Activated naive CD4-positive, alpha-beta T cell treated with anti-CD3 and anti-CD28 coated beads, Interleukin-2, amount 10 ng/mL, durations not matched to agents 7 days and 5 days (primary cell): ENCODE results near the gene PUM2.

Source experiments
- CTCF ChIA-PET: fragments of 350-600 bp; sonication (Branson Sonifier 250); formaldehyde crosslinking; loops from one replicate; lab custom pipeline; 2021; ENCODE audit warnings: antibody characterized with exemption; lab: Charles Lee
- DNase-seq: peaks from one replicate; pipeline ENCODE4 v3.0.0-alpha.2; 2020
- H3K27ac Mint-ChIP-seq: one replicate; pipeline ENCODE4 v1.8.0; 2021; ENCODE audit warnings: mild to moderate bottlenecking, moderate library complexity, mixed read lengths
- H3K27me3 Mint-ChIP-seq: one replicate; pipeline ENCODE4 v1.8.0; 2021; ENCODE audit warnings: mild to moderate bottlenecking, mixed read lengths
- H3K36me3 Mint-ChIP-seq: one replicate; pipeline ENCODE4 v1.8.0; 2021; ENCODE audit warnings: mixed read lengths
- H3K4me1 Mint-ChIP-seq: one replicate; pipeline ENCODE4 v1.8.0; 2021; ENCODE audit warnings: mixed read lengths
- H3K4me3 Mint-ChIP-seq: one replicate; pipeline ENCODE4 v1.8.0; 2021; ENCODE audit warnings: mild to moderate bottlenecking, moderate library complexity, mixed read lengths
- H3K9me3 Mint-ChIP-seq: one replicate; pipeline ENCODE4 v1.8.0; 2021; ENCODE audit warnings: mixed read lengths

The PUM2 gene

DNA sequence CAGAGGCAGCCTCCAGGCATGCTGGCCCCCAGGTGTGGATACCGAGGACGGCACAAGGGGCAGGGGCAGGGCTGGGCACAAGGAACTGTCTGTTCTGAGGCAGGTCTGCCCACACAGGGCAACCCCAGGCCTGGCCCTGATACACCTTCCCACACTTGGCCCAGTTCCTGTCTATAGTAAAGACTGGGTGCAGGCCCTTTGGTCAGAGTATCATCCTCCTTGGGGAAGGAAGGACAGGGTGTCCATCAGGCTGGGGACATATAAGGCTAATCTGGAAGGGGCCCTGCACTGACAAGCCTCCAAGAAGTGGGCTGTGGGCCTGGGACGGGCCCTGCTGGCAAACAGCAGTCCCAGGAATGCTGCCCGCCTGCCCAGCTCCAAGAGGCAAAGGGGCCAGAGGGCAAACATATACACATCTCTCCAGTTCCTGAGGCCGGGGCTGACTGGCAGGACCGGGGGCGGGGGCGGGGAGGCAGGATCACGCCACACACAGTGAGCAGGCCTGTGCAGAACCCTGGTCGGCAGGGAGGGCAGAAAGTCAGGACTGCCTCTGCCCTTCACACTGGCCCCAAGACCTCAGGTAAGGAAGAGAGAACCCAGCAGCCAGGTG is 144.6 kb downstream of the PUM2 start:
- H3K27me3 Mint-ChIP-seq = peaks cover 8% of the 10 kb centered on the region
- CTCF ChIA-PET = no interaction called here

GRCh38 chr2:20205069-20205468 is 145.6 kb downstream of the PUM2 start:
- H3K9me3 Mint-ChIP-seq = no peaks in the 10 kb centered on the region
- no peak overlapping the region for H3K4me3 Mint-ChIP-seq
- no peak for DNase-seq
- no peaks in the 10 kb centered on the region for H3K36me3 Mint-ChIP-seq
- no peak overlapping the region for H3K27ac Mint-ChIP-seq
- H3K27me3 Mint-ChIP-seq = no peaks in the 10 kb centered on the region
- CTCF ChIA-PET = interaction anchor here (0.9 to 2.5 kb wide), 2 partner anchors 16 to 20 kb away, joined by 3 to 8 read pairs; partner anchors contain the start of gene SDC1
- H3K4me1 Mint-ChIP-seq = no peaks in the 10 kb centered on the region

More for the DNA sequence above, 144.6 kb downstream of the PUM2 start:
- H3K4me1 Mint-ChIP-seq = no peaks in the 10 kb centered on the region
- no peak overlapping the region for H3K27ac Mint-ChIP-seq
- no peaks in the 10 kb centered on the region for H3K36me3 Mint-ChIP-seq
- no peak overlapping the region for H3K4me3 Mint-ChIP-seq
- no peak for DNase-seq
- no peaks in the 10 kb centered on the region for H3K9me3 Mint-ChIP-seq

- CTCF ChIA-PET = interaction anchor here (2.5 kb wide), 1 partner anchor 21 kb away, joined by 8 read pairs; the partner anchor contains the start of gene SDC1
- H3K27me3 Mint-ChIP-seq = no peaks in the 10 kb centered on the region
- H3K27ac Mint-ChIP-seq = no peak overlapping the region
- H3K4me3 Mint-ChIP-seq = no peak overlapping the region
- no peaks in the 10 kb centered on the region for H3K9me3 Mint-ChIP-seq
- no peak for DNase-seq
- H3K36me3 Mint-ChIP-seq = no peaks in the 10 kb centered on the region
- no peaks in the 10 kb centered on the region for H3K4me1 Mint-ChIP-seq
Measured at GRCh38 chr2:20203521-20204225, 147.0 kb downstream of the PUM2 start.

DNA sequence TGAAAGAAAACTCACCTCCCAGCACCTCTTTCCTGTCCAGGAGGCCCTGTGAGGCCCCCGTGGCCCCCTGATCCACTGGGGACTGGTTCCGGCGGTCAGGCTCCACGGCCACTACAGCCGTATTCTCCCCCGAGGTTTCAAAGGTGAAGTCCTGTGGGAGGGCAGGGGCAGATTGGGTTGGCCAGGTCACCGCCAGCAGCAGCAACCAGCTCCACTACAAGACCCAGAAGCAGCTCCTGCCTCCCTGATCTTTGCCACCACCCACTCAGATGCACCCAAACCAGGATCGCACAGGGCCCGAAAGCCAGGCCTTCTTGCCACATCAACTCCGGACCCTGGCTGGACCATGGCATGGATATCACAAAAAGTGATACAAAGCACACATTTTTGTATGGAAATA is 147.6 kb downstream of the PUM2 start:
- Mint-ChIP-seq H3K4me3 (no peak overlapping the region), H3K27me3 (peaks cover 1% of the 10 kb centered on the region), H3K4me1 (no peaks in the 10 kb centered on the region), H3K36me3 (no peaks in the 10 kb centered on the region), H3K9me3 (no peaks in the 10 kb centered on the region), H3K27ac (no peak overlapping the region)
- CTCF ChIA-PET = interaction anchor here (2.5 kb wide), 1 partner anchor 22 kb away, joined by 8 read pairs; the partner anchor contains the start of gene SDC1
- DNase-seq = no peak

DNA sequence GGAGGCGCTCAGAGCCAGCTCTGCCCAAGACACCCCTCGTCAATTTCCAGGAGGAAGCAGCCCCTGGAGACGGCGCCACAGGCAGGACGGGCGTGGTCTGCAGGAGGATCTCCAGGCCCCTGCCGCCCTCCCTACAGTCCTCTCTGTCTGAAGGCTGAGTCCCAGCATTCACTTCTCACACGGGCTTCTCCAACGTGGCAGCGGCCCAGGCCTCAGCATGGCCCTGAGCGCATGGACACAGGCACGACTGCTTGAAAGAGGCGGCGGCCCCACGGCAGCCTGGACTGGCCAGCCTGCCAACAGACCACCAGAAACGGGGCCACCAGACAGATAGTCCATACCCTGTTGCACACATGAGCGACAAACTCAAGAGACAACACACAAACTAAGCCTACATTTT is 149.0 kb downstream of the PUM2 start:
- no peaks in the 10 kb centered on the region for H3K4me1 Mint-ChIP-seq
- H3K36me3 Mint-ChIP-seq = no peaks in the 10 kb centered on the region
- peaks cover 4% of the 10 kb centered on the region for H3K27me3 Mint-ChIP-seq
- H3K4me3 Mint-ChIP-seq = no peak overlapping the region
- H3K27ac Mint-ChIP-seq = no peak overlapping the region
- DNase-seq = no peak
- CTCF ChIA-PET = no interaction called here
- H3K9me3 Mint-ChIP-seq = no peaks in the 10 kb centered on the region

GRCh38 chr2:20200697-20201555 is 149.7 kb downstream of the PUM2 start:
- Mint-ChIP-seq H3K4me3 (no peak overlapping the region), H3K9me3 (no peaks in the 10 kb centered on the region), H3K36me3 (no peaks in the 10 kb centered on the region), H3K27ac (no peak overlapping the region), H3K4me1 (no peaks in the 10 kb centered on the region), H3K27me3 (peaks cover 4% of the 10 kb centered on the region)
- no peak for DNase-seq
- CTCF ChIA-PET = no interaction called here

- no peak overlapping the region for H3K27ac Mint-ChIP-seq
- CTCF ChIA-PET = no interaction called here
- no peak for DNase-seq
- H3K36me3 Mint-ChIP-seq = no peaks in the 10 kb centered on the region
- H3K27me3 Mint-ChIP-seq = peaks cover 4% of the 10 kb centered on the region
- no peak overlapping the region for H3K4me3 Mint-ChIP-seq
- H3K4me1 Mint-ChIP-seq = no peaks in the 10 kb centered on the region
- no peaks in the 10 kb centered on the region for H3K9me3 Mint-ChIP-seq
Measured at GRCh38 chr2:20199633-20200270, 150.9 kb downstream of the PUM2 start.

- no peak overlapping the region for H3K27ac Mint-ChIP-seq
- peaks cover 4% of the 10 kb centered on the region for H3K27me3 Mint-ChIP-seq
- no peak for DNase-seq
- no peaks in the 10 kb centered on the region for H3K4me1 Mint-ChIP-seq
- no peak overlapping the region for H3K4me3 Mint-ChIP-seq
- H3K9me3 Mint-ChIP-seq = no peaks in the 10 kb centered on the region
- H3K36me3 Mint-ChIP-seq = no peaks in the 10 kb centered on the region
- CTCF ChIA-PET = no interaction called here
Measured at GRCh38 chr2:20198796-20199632, 151.6 kb downstream of the PUM2 start.
